Measurements from ENCODE around the gene BICDL1. TPM values are rescaled to one million over a fixed set of nuclear protein-coding genes. Genes with fewer than 3 reads are reported as not detected.

Gene BICDL1
- total and polyA plus RNA-seq, 2 of the 4 experiments (the other 2 are of a cell fraction): not detected

- CTCF ChIA-PET: no interaction called here
- Histone ChIP-seq H2BK20ac (ENCODE audit: low read depth, low read length) (no peak overlapping the region), H2BK120ac (ENCODE audit: low read depth, low read length) (no peak overlapping the region), H3K23ac (ENCODE audit: low read depth, low read length) (no peak overlapping the region), H3K9me3 (ENCODE audit: control insufficient read depth, insufficient read depth, low read length) (no peaks in the 10 kb centered on the region), H3K4me3 (ENCODE audit: insufficient read depth, low read depth, low read length) (no peak overlapping the region), H4K91ac (ENCODE audit: insufficient read depth, low read depth, low read length) (no peak overlapping the region), H2BK5ac (ENCODE audit: low read depth, low read length, poor library complexity, severe bottlenecking) (no peak overlapping the region), H3K9me1 (ENCODE audit: insufficient read depth, low read length) (no peaks in the 10 kb centered on the region), H3K56ac (ENCODE audit: extremely low read depth, insufficient read depth, low read length) (no peak overlapping the region), H3K36me3 (ENCODE audit: control insufficient read depth, insufficient read depth, low read length) (no peaks in the 10 kb centered on the region), H3K4ac (ENCODE audit: low read depth, low read length) (no peak overlapping the region), H3K9ac (ENCODE audit: low read depth, low read length) (no peak overlapping the region), H3K4me2 (ENCODE audit: low read depth, low read length) (no peak overlapping the region), H2AK5ac (ENCODE audit: low read depth, low read length) (no peak overlapping the region), H3K79me1 (ENCODE audit: low read depth in 1 of 2, low read length in 2 of 2) (no peaks in the 10 kb centered on the region), H3K14ac (replicated peaks; ENCODE audit: low read depth, low read length) (no peak overlapping the region), H3K4me1 (ENCODE audit: control insufficient read depth, insufficient read depth, low read length) (no peaks in the 10 kb centered on the region), H3K18ac (ENCODE audit: low read depth, low read length) (no peak overlapping the region), H3K27me3 (ENCODE audit: control insufficient read depth, insufficient read depth, low read length) (no peaks in the 10 kb centered on the region; the same call in 1 of the 2 replicates), H4K5ac (ENCODE audit: low read depth, low read length) (no peak overlapping the region), H2AK9ac (replicated peaks; ENCODE audit: low read depth, low read length, poor library complexity) (no peak overlapping the region), H4K8ac (ENCODE audit: low read depth in 2 of 2, low read length in 2 of 2) (no peak overlapping the region), H2BK15ac (ENCODE audit: low read depth, low read length) (no peak overlapping the region), H2AFZ (replicated peaks; ENCODE audit: low read length, poor library complexity) (no peak overlapping the region), H4K20me1 (ENCODE audit: insufficient read depth, low read length) (no peaks in the 10 kb centered on the region; the same call in 1 of the 2 replicates), H3K27ac (ENCODE audit: insufficient read depth, low read length) (no peak overlapping the region)
- BruUV-seq (replicated peaks): no TSS peak
- DNase-seq (no peak), ATAC-seq (ENCODE audit: low read depth) (no peak)
- dilution Hi-C loops (cut with HindIII; ENCODE audit: low sequenced_read_pairs, unreplicated experiment): no loop called here
- intact Hi-C loops (cut with micrococcal nuclease): no loop called here
- POLR2A ChIA-PET (ENCODE audit: unreplicated experiment): no interaction called here
- TF ChIP-seq POLR2A (IDR thresholded peaks at IDR 0.05; ENCODE audit: low read depth, low read length) (no peak), RAD21 (IDR thresholded peaks at IDR 0.05; ENCODE audit: low read length) (no peak), RFX5 (IDR thresholded peaks at IDR 0.05; ENCODE audit: low read depth, low read length) (no peak), USF2 (IDR thresholded peaks at IDR 0.05; ENCODE audit: low read depth, low read length) (no peak), NFE2L2 (IDR thresholded peaks at IDR 0.05; ENCODE audit: low read depth, low read length) (no peak), CEBPB (IDR thresholded peaks at IDR 0.05; ENCODE audit: low read depth, low read length) (no peak), MAZ (IDR thresholded peaks at IDR 0.05; ENCODE audit: borderline replicate concordance, low read depth, low read length) (no peak), FOS (IDR thresholded peaks at IDR 0.05; ENCODE audit: low read depth, low read length) (no peak), CHD1 (IDR thresholded peaks at IDR 0.05; ENCODE audit: low read depth, low read length) (no peak), MAFK (IDR thresholded peaks at IDR 0.05; ENCODE audit: low read depth, low read length) (no peak), MXI1 (IDR thresholded peaks at IDR 0.05; ENCODE audit: borderline replicate concordance, low read depth, low read length) (no peak), ELK1 (IDR thresholded peaks at IDR 0.05; ENCODE audit: borderline replicate concordance, low read depth, low read length) (no peak)
- no CpG with 5 or more reads among the region's 2 CpGs for WGBS, 2 experiments (ENCODE audit: extremely low coverage in 2 of 2, insufficient read length in 1 of 2)
- in situ Hi-C loops (cut with MboI; ENCODE audit: low sequenced_read_pairs): no loop called here
Observed at GRCh38 chr12:120024193-120024592, 35.2 kb downstream of the BICDL1 start.

Data from IMR-90 (cell line).